Neural progenitor cell (in vitro differentiated cells): ENCODE results near the gene TRPC4AP. TPM values are rescaled to one million over a fixed set of nuclear protein-coding genes. Genes with fewer than 3 reads are reported as not detected.

Experiments used
- DNase-seq: peaks from one replicate; pipeline ENCODE4 v3.0.0-alpha.2; 2016; ENCODE audit warnings: low spot score
- H2AFZ ChIP-seq: fragments of 200-600 bp; sonication (generic); replicated peaks from 2 replicates; pipeline ENCODE4 v1.6.1; 2016; ENCODE audit warnings: antibody characterized with exemption
- H3F3A ChIP-seq: fragments of 200-600 bp; sonication (generic); 2 replicates; pipeline ENCODE4 v1.6.1; 2016; ENCODE audit warnings: antibody characterized with exemption, low read depth
- H3K27ac ChIP-seq: fragments of 200-600 bp; sonication (generic); 2 replicates; pipeline ENCODE4 v1.5.1; 2016; ENCODE audit warnings: mild to moderate bottlenecking
- H3K27me3 ChIP-seq: fragments of 200-600 bp; sonication (generic); 2 replicates; pipeline ENCODE4 v1.6.1; 2016; ENCODE audit warnings: mild to moderate bottlenecking, moderate library complexity
- H3K36me3 ChIP-seq: fragments of 200-600 bp; sonication (generic); 2 replicates; pipeline ENCODE4 v1.5.1; 2016
- H3K4me1 ChIP-seq: fragments of 200-600 bp; sonication (generic); 2 replicates; pipeline ENCODE4 v1.6.1; 2016; ENCODE audit warnings: mixed run types
- H3K4me2 ChIP-seq: fragments of 200-600 bp; sonication (generic); 2 replicates; pipeline ENCODE4 v1.6.1; 2016
- H3K4me3 ChIP-seq: fragments of 200-600 bp; sonication (generic); 2 replicates; pipeline ENCODE4 v1.5.1; 2016
- H3K79me2 ChIP-seq: fragments of 200-600 bp; sonication (generic); 2 replicates; pipeline ENCODE4 v1.6.1; 2016; ENCODE audit warnings: low read depth
- H3K9ac ChIP-seq: fragments of 200-600 bp; sonication (generic); 2 replicates; pipeline ENCODE4 v1.6.1; 2016
- H3K9me3 ChIP-seq: fragments of 200-600 bp; sonication (generic); 2 replicates; pipeline ENCODE4 v1.5.1; 2016; ENCODE audit warnings: low read depth
- H4K20me1 ChIP-seq: fragments of 200-600 bp; sonication (generic); 2 replicates; pipeline ENCODE4 v1.6.1; 2016; ENCODE audit warnings: low read depth
- H3K27ac Mint-ChIP-seq: 3 replicates; pipeline ENCODE4 v1.8.0; 2021; ENCODE audit warnings: mixed read lengths
- H3K27me3 Mint-ChIP-seq: 2 replicates; pipeline ENCODE4 v1.8.0; 2022; ENCODE audit warnings: low read depth, mild to moderate bottlenecking, inconsistent platforms, moderate library complexity, mixed read lengths; ENCODE audit not compliant: insufficient read depth
- H3K36me3 Mint-ChIP-seq: 3 replicates; pipeline ENCODE4 v1.8.0; 2021; ENCODE audit warnings: mixed read lengths
- H3K4me1 Mint-ChIP-seq: 3 replicates; pipeline ENCODE4 v1.8.0; 2021; ENCODE audit warnings: mixed read lengths
- H3K4me3 Mint-ChIP-seq: 3 replicates; pipeline ENCODE4 v1.8.0; 2021; ENCODE audit warnings: mild to moderate bottlenecking, moderate library complexity, mixed read lengths
- H3K9me3 Mint-ChIP-seq: 3 replicates; pipeline ENCODE4 v1.8.0; 2020; ENCODE audit warnings: mixed read lengths
- CTCF ChIP-seq: fragments of 200-600 bp; sonication (generic); IDR thresholded peaks from 2 replicates; pipeline ENCODE4 v1.5.1; 2017; ENCODE audit warnings: antibody characterized with exemption, mild to moderate bottlenecking
- EZH2 ChIP-seq: fragments of 200-600 bp; sonication (generic); IDR thresholded peaks from 2 replicates; pipeline ENCODE4 v1.6.1; 2017; ENCODE audit warnings: antibody characterized with exemption, mild to moderate bottlenecking, moderate library complexity
- EZH2phosphoT487 ChIP-seq: fragments of 200-600 bp; sonication (generic); IDR thresholded peaks from 2 replicates; pipeline ENCODE4 v1.6.1; 2017; ENCODE audit warnings: antibody characterized with exemption
- total RNA-seq: library from RNA; depleted of rRNA; stranded (reverse); fragments of >200 nt; gene quantifications from 2 replicates; pipeline ENCODE4 v1.2.3, GENCODE V29; 2015; ENCODE audit warnings: low replicate concordance

The TRPC4AP gene
- total RNA-seq, 1 donor from 2014 or later = 73.0 TPM

GRCh38 chr20:35063168-35063567 is 29.4 kb downstream of the TRPC4AP start:
- H3K79me2 ChIP-seq = peaks cover 91% of the 10 kb centered on the region
- no peaks in the 10 kb centered on the region for H3K27me3 ChIP-seq
- H3K36me3 ChIP-seq = peaks cover under 1% of the 10 kb centered on the region
- H3F3A ChIP-seq = no peaks in the 10 kb centered on the region
- H3K4me1 Mint-ChIP-seq = no peaks in the 10 kb centered on the region
- no peaks in the 10 kb centered on the region for H3K9me3 ChIP-seq
- H2AFZ ChIP-seq = no peak overlapping the region
- TF ChIP-seq EZH2 (no peak), EZH2phosphoT487 (no peak), CTCF (no peak)
- H3K4me1 ChIP-seq = no peaks in the 10 kb centered on the region
- H3K9ac ChIP-seq = no peak overlapping the region
- no peak overlapping the region for H3K4me3 Mint-ChIP-seq
- DNase-seq = no peak
- no peak overlapping the region for H3K27ac ChIP-seq
- H3K36me3 Mint-ChIP-seq = peaks cover 32% of the 10 kb centered on the region
- no peaks in the 10 kb centered on the region for H3K27me3 Mint-ChIP-seq
- H3K4me2 ChIP-seq = no peak overlapping the region
- peaks cover 42% of the 10 kb centered on the region for H4K20me1 ChIP-seq
- peaks cover 7% of the 10 kb centered on the region for H3K9me3 Mint-ChIP-seq
- H3K27ac Mint-ChIP-seq = no peak overlapping the region
- no peak overlapping the region for H3K4me3 ChIP-seq

DNA sequence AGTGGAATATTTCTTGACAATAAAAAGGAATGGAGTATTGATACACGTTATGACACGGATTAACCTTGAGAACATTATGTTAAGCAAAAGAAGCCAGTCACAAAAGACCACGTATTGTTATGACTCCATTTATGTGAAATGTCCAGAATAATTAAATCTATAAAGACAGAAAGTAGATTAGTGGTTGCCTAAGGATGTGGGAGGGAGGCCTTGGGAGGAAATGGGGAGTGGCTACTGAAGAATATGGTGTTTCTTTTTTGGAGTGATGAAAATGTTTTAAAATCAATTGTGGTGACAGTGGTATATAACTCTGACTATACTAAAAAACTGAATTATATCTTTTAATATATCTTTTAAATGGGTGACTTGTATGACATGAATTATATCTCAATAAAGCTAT is 30.1 kb downstream of the TRPC4AP start:
- H3K36me3 ChIP-seq = peaks cover 7% of the 10 kb centered on the region
- peaks cover 89% of the 10 kb centered on the region for H3K79me2 ChIP-seq
- H3K9ac ChIP-seq = no peak overlapping the region
- no peaks in the 10 kb centered on the region for H3K4me1 Mint-ChIP-seq
- no peak overlapping the region for H2AFZ ChIP-seq
- no peaks in the 10 kb centered on the region for H3K4me1 ChIP-seq
- H3K4me2 ChIP-seq = no peak overlapping the region
- H4K20me1 ChIP-seq = peaks cover 48% of the 10 kb centered on the region
- H3K9me3 ChIP-seq = no peaks in the 10 kb centered on the region
- TF ChIP-seq EZH2phosphoT487 (no peak), CTCF (no peak), EZH2 (no peak)
- H3K4me3 ChIP-seq = no peak overlapping the region
- no peak for DNase-seq
- H3K27ac Mint-ChIP-seq = no peak overlapping the region
- H3F3A ChIP-seq = no peaks in the 10 kb centered on the region
- no peaks in the 10 kb centered on the region for H3K27me3 ChIP-seq
- H3K27me3 Mint-ChIP-seq = no peaks in the 10 kb centered on the region
- peaks cover 27% of the 10 kb centered on the region for H3K36me3 Mint-ChIP-seq
- H3K4me3 Mint-ChIP-seq = no peak overlapping the region
- H3K27ac ChIP-seq = no peak overlapping the region
- peaks cover 7% of the 10 kb centered on the region for H3K9me3 Mint-ChIP-seq

DNA sequence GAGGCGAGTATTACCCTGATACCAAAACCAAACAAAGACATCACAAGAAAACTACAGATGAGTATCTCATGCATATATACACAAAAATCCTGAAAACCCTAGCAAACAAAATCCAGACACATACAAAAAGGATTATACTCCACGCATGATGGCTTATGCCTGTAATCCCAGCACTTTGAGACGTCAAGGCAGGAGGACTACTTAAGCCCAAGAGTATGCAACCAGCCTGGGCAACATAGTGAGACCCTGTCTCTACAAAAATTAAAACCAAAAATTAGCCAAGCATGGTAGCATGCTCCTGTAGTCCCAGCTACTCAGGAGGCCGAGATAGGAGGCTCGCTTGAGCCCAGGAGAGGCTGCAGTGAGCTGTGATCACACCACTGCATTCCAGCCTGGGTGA is 32.4 kb downstream of the TRPC4AP start:
- Histone ChIP-seq H3K4me1 (no peaks in the 10 kb centered on the region), H3K79me2 (peaks cover 71% of the 10 kb centered on the region), H3K9ac (no peak overlapping the region), H4K20me1 (peaks cover 33% of the 10 kb centered on the region), H3K9me3 (no peaks in the 10 kb centered on the region), H3K36me3 (peaks cover 7% of the 10 kb centered on the region), H3F3A (no peaks in the 10 kb centered on the region), H2AFZ (no peak overlapping the region), H3K4me3 (no peak overlapping the region), H3K4me2 (no peak overlapping the region), H3K27ac (no peak overlapping the region), H3K27me3 (no peaks in the 10 kb centered on the region)
- Mint-ChIP-seq H3K9me3 (peaks cover 7% of the 10 kb centered on the region), H3K27me3 (no peaks in the 10 kb centered on the region), H3K4me1 (no peaks in the 10 kb centered on the region), H3K4me3 (no peak overlapping the region), H3K27ac (no peak overlapping the region), H3K36me3 (peaks cover 24% of the 10 kb centered on the region)
- DNase-seq = no peak
- TF ChIP-seq EZH2phosphoT487 (no peak), CTCF (no peak), EZH2 (no peak)
